Neural crest cell (in vitro differentiated cells): ENCODE data around the gene OCA2. TPM values are rescaled to one million over a fixed set of nuclear protein-coding genes. Genes with fewer than 3 reads are reported as not detected.

ENCODE experiments used
- DNase-seq: peaks from one replicate; pipeline ENCODE4 v3.0.0; 2021; ENCODE audit warnings: low read depth, mixed read lengths, low spot score
- H3K27ac Mint-ChIP-seq: one replicate; pipeline ENCODE4 v1.8.0; 2021; ENCODE audit warnings: mild to moderate bottlenecking, mixed read lengths; ENCODE audit not compliant: unreplicated experiment
- H3K27me3 Mint-ChIP-seq: 2 replicates; pipeline ENCODE4 v1.8.0; 2021; ENCODE audit warnings: low read depth, mild to moderate bottlenecking, mixed read lengths
- H3K36me3 Mint-ChIP-seq: 2 replicates; pipeline ENCODE4 v1.8.0; 2021; ENCODE audit warnings: low read depth, mild to moderate bottlenecking, mixed read lengths
- H3K4me1 Mint-ChIP-seq: 2 replicates; pipeline ENCODE4 v1.8.0; 2021; ENCODE audit warnings: mixed read lengths
- H3K4me3 Mint-ChIP-seq: one replicate; pipeline ENCODE4 v1.8.0; 2021; ENCODE audit warnings: mild to moderate bottlenecking, mixed read lengths
- H3K9me3 Mint-ChIP-seq: 2 replicates; pipeline ENCODE4 v1.8.0; 2021; ENCODE audit warnings: mixed read lengths
- total RNA-seq: library from RNA; stranded (reverse); gene quantifications from 2 replicates; pipeline ENCODE4 v1.2.1, GENCODE V29; 2021
- TF ChIP-seq, protein P1 (sequence below): fragments of 200-600 bp; sonication (generic); conservative IDR thresholded peaks from 2 replicates; pipeline ENCODE4 v1.5.0; 2021; ENCODE audit warnings: antibody characterized with exemption, mild to moderate bottlenecking

Gene OCA2
- total RNA-seq, 1 donor from 2014 or later, result 0.19 TPM

DNA sequence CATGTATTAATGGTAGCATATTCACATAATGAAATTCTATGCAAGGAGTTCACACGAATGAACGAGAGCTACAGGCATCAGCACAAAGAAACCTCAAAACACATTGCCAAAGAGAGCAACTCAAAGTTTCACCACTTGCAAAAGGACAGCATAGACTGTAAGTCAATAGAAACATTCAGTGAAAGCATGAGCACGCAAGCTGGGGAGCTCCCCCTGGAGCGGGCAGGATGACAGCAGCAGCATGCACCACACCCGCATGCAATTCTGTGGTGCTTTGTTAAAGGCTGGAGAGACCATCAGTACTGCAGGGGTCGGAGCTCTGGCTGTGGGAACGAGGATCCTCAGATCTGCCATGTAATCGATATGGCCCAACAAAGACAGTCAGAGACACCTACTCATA is 18.7 kb downstream of the OCA2 start:
- H3K4me3 Mint-ChIP-seq, result no peak overlapping the region
- TF ChIP-seq, protein P1, sequence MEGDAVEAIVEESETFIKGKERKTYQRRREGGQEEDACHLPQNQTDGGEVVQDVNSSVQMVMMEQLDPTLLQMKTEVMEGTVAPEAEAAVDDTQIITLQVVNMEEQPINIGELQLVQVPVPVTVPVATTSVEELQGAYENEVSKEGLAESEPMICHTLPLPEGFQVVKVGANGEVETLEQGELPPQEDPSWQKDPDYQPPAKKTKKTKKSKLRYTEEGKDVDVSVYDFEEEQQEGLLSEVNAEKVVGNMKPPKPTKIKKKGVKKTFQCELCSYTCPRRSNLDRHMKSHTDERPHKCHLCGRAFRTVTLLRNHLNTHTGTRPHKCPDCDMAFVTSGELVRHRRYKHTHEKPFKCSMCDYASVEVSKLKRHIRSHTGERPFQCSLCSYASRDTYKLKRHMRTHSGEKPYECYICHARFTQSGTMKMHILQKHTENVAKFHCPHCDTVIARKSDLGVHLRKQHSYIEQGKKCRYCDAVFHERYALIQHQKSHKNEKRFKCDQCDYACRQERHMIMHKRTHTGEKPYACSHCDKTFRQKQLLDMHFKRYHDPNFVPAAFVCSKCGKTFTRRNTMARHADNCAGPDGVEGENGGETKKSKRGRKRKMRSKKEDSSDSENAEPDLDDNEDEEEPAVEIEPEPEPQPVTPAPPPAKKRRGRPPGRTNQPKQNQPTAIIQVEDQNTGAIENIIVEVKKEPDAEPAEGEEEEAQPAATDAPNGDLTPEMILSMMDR, result no peak
- H3K36me3 Mint-ChIP-seq, result no peaks in the 10 kb centered on the region
- H3K27ac Mint-ChIP-seq, result no peak overlapping the region
- DNase-seq, result no peak
- no peaks in the 10 kb centered on the region for H3K27me3 Mint-ChIP-seq
- no peaks in the 10 kb centered on the region for H3K9me3 Mint-ChIP-seq
- peaks cover 7% of the 10 kb centered on the region for H3K4me1 Mint-ChIP-seq

DNA sequence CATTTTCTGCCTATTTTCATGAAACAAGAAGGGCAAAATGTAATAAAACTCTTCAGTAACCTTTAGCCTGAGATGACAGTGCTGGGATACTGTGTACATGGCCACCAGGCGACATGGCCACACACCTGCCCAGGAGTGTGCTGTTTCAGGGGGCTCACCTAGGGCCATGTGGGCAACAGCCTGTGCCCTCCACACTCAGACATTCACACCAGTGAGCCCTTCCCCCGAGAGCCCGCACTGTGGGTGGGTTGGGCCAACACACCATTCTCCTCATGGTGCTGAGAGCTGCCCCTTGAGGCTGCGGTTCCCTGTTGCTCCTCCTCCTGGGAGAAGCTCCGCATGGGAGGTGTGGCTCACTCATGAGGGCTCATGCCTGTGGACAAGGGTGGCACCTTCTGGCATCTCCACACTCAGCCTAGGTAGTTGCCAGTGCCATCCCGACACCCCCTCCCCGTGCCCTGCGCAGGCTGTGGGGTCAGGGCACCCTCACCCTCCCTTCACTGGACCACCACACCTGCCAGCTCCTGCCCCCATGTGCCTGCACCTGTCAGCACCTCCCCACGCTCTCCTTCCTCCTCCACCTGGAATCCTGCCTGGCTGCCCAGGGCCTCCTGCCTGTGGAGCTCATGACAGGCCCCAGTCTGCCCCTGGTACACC is 19.7 kb downstream of the OCA2 start:
- Mint-ChIP-seq H3K4me1 (peaks cover 7% of the 10 kb centered on the region), H3K36me3 (no peaks in the 10 kb centered on the region), H3K4me3 (no peak overlapping the region), H3K9me3 (no peaks in the 10 kb centered on the region), H3K27me3 (no peaks in the 10 kb centered on the region), H3K27ac (no peak overlapping the region)
- no peak for DNase-seq
- TF ChIP-seq, protein P1, result no peak

DNA sequence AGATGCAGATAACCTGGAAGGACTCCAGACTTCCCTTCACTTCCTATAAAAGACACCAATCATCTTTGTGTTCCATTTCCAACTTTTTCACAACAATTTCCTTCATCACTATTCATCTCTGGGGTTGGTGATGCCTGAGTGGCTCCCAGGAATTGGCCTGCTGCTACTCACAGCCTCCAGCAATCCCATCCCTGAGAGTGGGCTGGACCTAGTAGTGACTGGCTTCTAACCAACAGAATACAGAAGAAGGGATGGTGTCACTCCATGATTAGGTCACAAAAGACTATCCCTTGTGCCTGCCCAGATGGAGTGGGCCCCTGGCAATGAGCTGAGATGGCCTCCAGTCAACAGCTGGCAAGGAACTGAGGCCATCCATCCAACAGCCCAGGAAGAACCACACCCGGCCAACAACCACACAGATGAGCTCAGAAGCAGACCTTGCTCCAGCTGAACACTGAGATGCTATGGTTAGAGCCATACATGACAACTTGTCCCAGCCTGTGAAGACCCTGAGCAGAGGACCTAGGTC is 20.9 kb downstream of the OCA2 start:
- DNase-seq, result no peak
- Mint-ChIP-seq H3K27me3 (no peaks in the 10 kb centered on the region), H3K36me3 (no peaks in the 10 kb centered on the region), H3K4me1 (peaks cover 7% of the 10 kb centered on the region), H3K4me3 (no peak overlapping the region), H3K27ac (no peak overlapping the region), H3K9me3 (no peaks in the 10 kb centered on the region)
- TF ChIP-seq, protein P1, result no peak

DNA sequence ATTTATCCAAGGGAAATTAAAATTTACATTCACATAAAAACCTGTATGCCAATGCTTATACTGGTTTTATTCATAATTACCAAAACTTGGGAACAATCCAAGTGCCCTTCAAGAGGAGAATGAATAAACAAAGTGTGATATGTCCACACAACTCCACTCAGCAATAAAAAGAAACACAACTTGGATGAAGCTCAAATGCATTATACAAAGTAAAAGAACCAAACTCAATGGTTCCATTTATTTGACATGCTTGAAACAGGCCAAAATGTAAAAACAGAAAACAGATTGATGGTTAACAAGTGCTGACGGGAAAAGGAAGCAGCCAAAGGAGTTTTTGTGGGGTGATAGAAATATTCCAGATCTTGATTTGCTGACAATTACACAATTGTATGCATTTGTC is 23.5 kb downstream of the OCA2 start:
- TF ChIP-seq, protein P1, result no peak
- Mint-ChIP-seq H3K27ac (no peak overlapping the region), H3K4me3 (no peak overlapping the region), H3K4me1 (peaks cover 7% of the 10 kb centered on the region), H3K9me3 (peaks cover 7% of the 10 kb centered on the region), H3K36me3 (peaks cover 3% of the 10 kb centered on the region), H3K27me3 (no peaks in the 10 kb centered on the region)
- DNase-seq, result no peak

DNA sequence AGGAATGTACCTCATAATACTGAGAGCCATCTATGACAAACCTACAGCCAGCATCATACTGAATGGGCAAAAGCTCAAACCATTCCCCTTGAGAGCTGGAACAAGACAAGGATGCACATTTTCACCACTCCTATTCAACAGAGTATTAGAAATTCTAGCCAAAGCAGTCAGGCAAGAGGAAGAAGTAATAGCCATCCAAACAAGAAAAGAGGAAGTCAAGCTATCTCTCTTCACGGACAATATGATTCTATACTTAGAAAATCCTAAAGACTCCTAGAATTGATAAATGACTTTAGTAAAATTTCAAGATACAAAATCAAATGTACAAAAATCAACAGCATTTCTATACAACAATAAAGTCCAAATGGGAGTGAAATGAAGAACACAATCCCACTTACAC is 30.2 kb downstream of the OCA2 start:
- Mint-ChIP-seq H3K36me3 (peaks cover 3% of the 10 kb centered on the region), H3K27ac (no peak overlapping the region), H3K4me1 (no peaks in the 10 kb centered on the region), H3K4me3 (no peak overlapping the region), H3K9me3 (peaks cover 12% of the 10 kb centered on the region), H3K27me3 (peaks cover 2% of the 10 kb centered on the region)
- DNase-seq, result no peak
- TF ChIP-seq, protein P1, result no peak
